ENCODE data around the gene IKZF4.
"Not testable (repeated sequence)": the region's sequence is repeated elsewhere in the genome, so short reads cannot be mapped to it uniquely, and the experiment has no call there.

IKZF4 gene

GRCh38 chr12:56046027-56046780 lies 25.4 kb downstream of the IKZF4 start:
- TF ChIP-seq, protein P1, sequence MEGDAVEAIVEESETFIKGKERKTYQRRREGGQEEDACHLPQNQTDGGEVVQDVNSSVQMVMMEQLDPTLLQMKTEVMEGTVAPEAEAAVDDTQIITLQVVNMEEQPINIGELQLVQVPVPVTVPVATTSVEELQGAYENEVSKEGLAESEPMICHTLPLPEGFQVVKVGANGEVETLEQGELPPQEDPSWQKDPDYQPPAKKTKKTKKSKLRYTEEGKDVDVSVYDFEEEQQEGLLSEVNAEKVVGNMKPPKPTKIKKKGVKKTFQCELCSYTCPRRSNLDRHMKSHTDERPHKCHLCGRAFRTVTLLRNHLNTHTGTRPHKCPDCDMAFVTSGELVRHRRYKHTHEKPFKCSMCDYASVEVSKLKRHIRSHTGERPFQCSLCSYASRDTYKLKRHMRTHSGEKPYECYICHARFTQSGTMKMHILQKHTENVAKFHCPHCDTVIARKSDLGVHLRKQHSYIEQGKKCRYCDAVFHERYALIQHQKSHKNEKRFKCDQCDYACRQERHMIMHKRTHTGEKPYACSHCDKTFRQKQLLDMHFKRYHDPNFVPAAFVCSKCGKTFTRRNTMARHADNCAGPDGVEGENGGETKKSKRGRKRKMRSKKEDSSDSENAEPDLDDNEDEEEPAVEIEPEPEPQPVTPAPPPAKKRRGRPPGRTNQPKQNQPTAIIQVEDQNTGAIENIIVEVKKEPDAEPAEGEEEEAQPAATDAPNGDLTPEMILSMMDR (IDR thresholded peaks at IDR 0.05; ENCODE audit: borderline replicate concordance, extremely low read depth, low read length, poor library complexity, severe bottlenecking) = no peak
- no peak for TF ChIP-seq EZH2 (IDR thresholded peaks at IDR 0.05; ENCODE audit: borderline replicate concordance, low read depth, low read length, severe bottlenecking)
- H3K9ac ChIP-seq (ENCODE audit: low read depth, low read length) = peak overlapping the region; percentile 18; the same call in 1 of the 2 replicates
- H3K79me2 ChIP-seq (ENCODE audit: insufficient read depth, low read length) = peaks cover 24% of the 10 kb centered on the region
- no peak for DNase-seq
- H3K4me3 ChIP-seq (ENCODE audit: low read depth in 1 of 2, low read length in 2 of 2) = no peak overlapping the region
- peak overlapping the region; percentile 54 for H3K27ac ChIP-seq (ENCODE audit: low read length)
- H3K27me3 ChIP-seq (ENCODE audit: insufficient read depth, low read length, poor library complexity) = no peaks in the 10 kb centered on the region
- H3K4me2 ChIP-seq (ENCODE audit: insufficient read depth, low read length) = no peak overlapping the region
- H3K36me3 ChIP-seq (ENCODE audit: insufficient read depth, low read length) = peaks cover 34% of the 10 kb centered on the region
- H3K4me1 ChIP-seq (ENCODE audit: insufficient read depth, low read length) = peaks cover 17% of the 10 kb centered on the region
- no peak for ATAC-seq (ENCODE audit: insufficient read depth, low read depth)
- no peaks in the 10 kb centered on the region for H3K9me3 ChIP-seq (ENCODE audit: insufficient read depth, low read length, severe bottlenecking)
- peaks cover 16% of the 10 kb centered on the region for H4K20me1 ChIP-seq (ENCODE audit: insufficient read depth, low read length)
- H2AFZ ChIP-seq (ENCODE audit: low read depth, low read length) = no peak overlapping the region

DNA sequence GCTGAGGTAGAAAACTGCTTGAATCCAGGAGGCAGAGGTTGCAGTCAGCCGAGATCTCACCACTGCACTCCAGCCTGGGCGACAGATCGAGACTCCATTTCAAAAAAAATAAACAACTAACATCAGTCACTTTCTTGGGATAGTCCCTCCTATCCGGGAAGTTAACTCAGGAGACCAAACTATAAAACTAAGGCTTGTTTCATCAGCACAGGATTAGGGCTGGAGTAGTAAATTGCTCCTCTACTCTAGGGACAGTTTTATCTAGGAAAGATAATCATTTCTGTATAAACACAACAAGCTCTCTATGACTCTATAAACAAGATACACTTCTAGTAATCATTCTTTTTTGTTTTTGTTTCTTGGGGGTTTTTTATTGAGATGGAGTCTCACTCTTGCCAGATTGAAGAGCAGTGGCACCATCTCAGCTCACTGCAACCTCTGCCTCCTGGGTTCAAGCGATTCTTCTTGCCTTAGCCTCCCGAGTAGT lies 32.6 kb downstream of the IKZF4 start:
- TF ChIP-seq, protein P1 (IDR thresholded peaks at IDR 0.05; ENCODE audit: borderline replicate concordance, extremely low read depth, low read length, poor library complexity, severe bottlenecking) = no peak
- TF ChIP-seq EZH2 (IDR thresholded peaks at IDR 0.05; ENCODE audit: borderline replicate concordance, low read depth, low read length, severe bottlenecking) = no peak
- no peaks in the 10 kb centered on the region for H3K79me2 ChIP-seq (ENCODE audit: insufficient read depth, low read length)
- H3K36me3 ChIP-seq (ENCODE audit: insufficient read depth, low read length) = no peaks in the 10 kb centered on the region
- H3K4me1 ChIP-seq (ENCODE audit: insufficient read depth, low read length) = no peaks in the 10 kb centered on the region
- no peaks in the 10 kb centered on the region for H4K20me1 ChIP-seq (ENCODE audit: insufficient read depth, low read length)
- DNase-seq (no peak), ATAC-seq (ENCODE audit: insufficient read depth, low read depth) (no peak)
- no peaks in the 10 kb centered on the region for H3K27me3 ChIP-seq (ENCODE audit: insufficient read depth, low read length, poor library complexity)
- H2AFZ ChIP-seq (ENCODE audit: low read depth, low read length) = no peak overlapping the region
- H3K4me2 ChIP-seq (ENCODE audit: insufficient read depth, low read length) = no peak overlapping the region
- H3K9ac ChIP-seq (ENCODE audit: low read depth, low read length) = no peak overlapping the region
- H3K4me3 ChIP-seq (ENCODE audit: low read depth in 1 of 2, low read length in 2 of 2) = no peak overlapping the region
- H3K27ac ChIP-seq (ENCODE audit: low read length) = no peak overlapping the region
- no peaks in the 10 kb centered on the region for H3K9me3 ChIP-seq (ENCODE audit: insufficient read depth, low read length, severe bottlenecking)

- not testable (repeated sequence) for H3K4me1 ChIP-seq (ENCODE audit: insufficient read depth, low read length); ATAC-seq (ENCODE audit: insufficient read depth, low read depth); H4K20me1 ChIP-seq (ENCODE audit: insufficient read depth, low read length); H3K4me2 ChIP-seq (ENCODE audit: insufficient read depth, low read length); H3K79me2 ChIP-seq (ENCODE audit: insufficient read depth, low read length); DNase-seq; H3K9me3 ChIP-seq (ENCODE audit: insufficient read depth, low read length, severe bottlenecking); H2AFZ ChIP-seq (ENCODE audit: low read depth, low read length); H3K36me3 ChIP-seq (ENCODE audit: insufficient read depth, low read length); H3K4me3 ChIP-seq (ENCODE audit: low read depth in 1 of 2, low read length in 2 of 2); H3K27ac ChIP-seq (ENCODE audit: low read length); H3K9ac ChIP-seq (ENCODE audit: low read depth, low read length); H3K27me3 ChIP-seq (ENCODE audit: insufficient read depth, low read length, poor library complexity)
Observed at GRCh38 chr12:56059964-56060363, 39.1 kb downstream of the IKZF4 start.

DNA sequence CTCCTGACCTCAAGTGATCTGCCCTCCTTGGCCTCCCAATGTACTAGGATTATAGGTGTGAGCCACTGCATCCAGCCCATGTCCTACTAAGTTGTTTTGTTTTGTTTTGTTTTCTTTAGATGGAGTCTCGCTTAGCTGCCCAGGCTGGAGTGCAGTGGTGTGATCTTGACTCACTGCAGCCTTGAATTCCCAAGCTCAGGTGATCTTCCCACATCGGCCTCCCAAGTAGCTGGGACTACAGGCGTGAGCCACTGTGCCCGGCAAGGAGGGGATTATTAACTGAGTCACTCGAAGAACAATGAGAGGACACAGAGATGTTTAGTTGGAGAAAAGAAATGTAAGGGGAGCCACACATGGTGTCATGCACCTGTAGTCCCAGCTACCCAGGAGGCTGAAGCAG lies 41.1 kb downstream of the IKZF4 start:
- Histone ChIP-seq H2AFZ (ENCODE audit: low read depth, low read length) (no peak overlapping the region), H4K20me1 (ENCODE audit: insufficient read depth, low read length) (no peaks in the 10 kb centered on the region), H3K36me3 (ENCODE audit: insufficient read depth, low read length) (no peaks in the 10 kb centered on the region), H3K27ac (ENCODE audit: low read length) (no peak overlapping the region), H3K79me2 (ENCODE audit: insufficient read depth, low read length) (no peaks in the 10 kb centered on the region), H3K9me3 (ENCODE audit: insufficient read depth, low read length, severe bottlenecking) (no peaks in the 10 kb centered on the region), H3K4me3 (ENCODE audit: low read depth in 1 of 2, low read length in 2 of 2) (no peak overlapping the region), H3K9ac (ENCODE audit: low read depth, low read length) (no peak overlapping the region), H3K4me2 (ENCODE audit: insufficient read depth, low read length) (no peak overlapping the region), H3K4me1 (ENCODE audit: insufficient read depth, low read length) (no peaks in the 10 kb centered on the region), H3K27me3 (ENCODE audit: insufficient read depth, low read length, poor library complexity) (no peaks in the 10 kb centered on the region)
- no peak for TF ChIP-seq EZH2 (IDR thresholded peaks at IDR 0.05; ENCODE audit: borderline replicate concordance, low read depth, low read length, severe bottlenecking)
- TF ChIP-seq, protein P1 (IDR thresholded peaks at IDR 0.05; ENCODE audit: borderline replicate concordance, extremely low read depth, low read length, poor library complexity, severe bottlenecking) = no peak
- ATAC-seq (ENCODE audit: insufficient read depth, low read depth) (no peak), DNase-seq (no peak)

Data from DND-41 (cell line).